ENCODE data around the gene PLA2G4C. TPM values are rescaled to one million over a fixed set of nuclear protein-coding genes. Genes with fewer than 3 reads are reported as not detected.

Gene PLA2G4C
- total RNA-seq, 6 donors from 2014 or later = 7.3 to 39.8 (median 14.2) TPM

DNA sequence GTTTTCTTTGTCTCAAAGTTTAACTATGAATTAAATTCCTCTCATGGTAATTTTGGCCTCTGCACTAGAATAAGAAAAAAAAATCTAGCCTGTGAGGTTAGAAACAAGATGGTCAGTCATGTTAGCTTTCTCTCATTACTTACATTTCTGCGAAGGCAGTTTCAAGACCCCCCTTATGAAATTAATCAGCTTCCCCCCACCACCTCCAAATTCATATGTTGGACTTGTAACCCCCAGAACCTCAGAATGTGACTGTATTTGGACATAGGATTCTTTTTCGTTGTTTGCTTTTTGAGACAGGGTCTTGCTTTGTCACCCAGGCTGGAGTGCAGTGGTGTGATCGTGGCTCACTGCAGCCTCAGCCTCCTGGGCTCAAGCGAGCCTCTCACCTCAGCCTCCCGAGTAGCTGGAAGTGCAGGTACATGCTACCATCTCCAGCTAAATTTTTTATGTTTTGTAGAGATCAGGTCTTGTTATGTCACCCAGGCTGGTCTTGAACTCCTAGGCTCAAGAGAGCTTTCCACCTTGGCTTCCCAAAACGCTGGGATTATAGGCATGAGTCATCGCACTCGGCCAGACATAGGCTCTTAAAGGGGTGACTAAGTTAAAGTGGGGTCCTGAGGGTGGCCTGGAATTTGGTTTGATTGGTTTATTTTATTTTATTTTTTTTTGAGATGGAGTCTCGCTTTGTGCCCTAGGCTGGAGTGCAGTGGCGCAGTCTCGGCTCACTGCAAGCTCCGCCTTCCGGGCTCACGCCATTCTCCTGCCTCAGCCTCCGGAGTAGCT, 1.4 kb downstream of the PLA2G4C start:
- Histone ChIP-seq H3K36me3 (peaks cover 0 to 5% (median 0%) of the 10 kb centered on the region in 4 donors), H3K27me3 (no peaks in the 10 kb centered on the region), H3K27ac (peak overlapping the region in 3 of 4 donors; percentile 90 to 93 (median 93)), H3K9me3 (no peaks in the 10 kb centered on the region), H3K4me1 (peaks cover 21 to 37% (median 26%) of the 10 kb centered on the region in 4 donors), H3K4me3 (peak overlapping the region in 1 of 4 donors; percentile 57)
- TF ChIP-seq, protein P1, sequence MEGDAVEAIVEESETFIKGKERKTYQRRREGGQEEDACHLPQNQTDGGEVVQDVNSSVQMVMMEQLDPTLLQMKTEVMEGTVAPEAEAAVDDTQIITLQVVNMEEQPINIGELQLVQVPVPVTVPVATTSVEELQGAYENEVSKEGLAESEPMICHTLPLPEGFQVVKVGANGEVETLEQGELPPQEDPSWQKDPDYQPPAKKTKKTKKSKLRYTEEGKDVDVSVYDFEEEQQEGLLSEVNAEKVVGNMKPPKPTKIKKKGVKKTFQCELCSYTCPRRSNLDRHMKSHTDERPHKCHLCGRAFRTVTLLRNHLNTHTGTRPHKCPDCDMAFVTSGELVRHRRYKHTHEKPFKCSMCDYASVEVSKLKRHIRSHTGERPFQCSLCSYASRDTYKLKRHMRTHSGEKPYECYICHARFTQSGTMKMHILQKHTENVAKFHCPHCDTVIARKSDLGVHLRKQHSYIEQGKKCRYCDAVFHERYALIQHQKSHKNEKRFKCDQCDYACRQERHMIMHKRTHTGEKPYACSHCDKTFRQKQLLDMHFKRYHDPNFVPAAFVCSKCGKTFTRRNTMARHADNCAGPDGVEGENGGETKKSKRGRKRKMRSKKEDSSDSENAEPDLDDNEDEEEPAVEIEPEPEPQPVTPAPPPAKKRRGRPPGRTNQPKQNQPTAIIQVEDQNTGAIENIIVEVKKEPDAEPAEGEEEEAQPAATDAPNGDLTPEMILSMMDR (IDR thresholded peaks at IDR 0.05) = no peak
- TF ChIP-seq EP300 (IDR thresholded peaks at IDR 0.05) (no peak), POLR2A (IDR thresholded peaks at IDR 0.05) (no peak), POLR2AphosphoS5 (IDR thresholded peaks at IDR 0.05) (no peak)
- no peak for DNase-seq
- 79 to 89% methylated on average over 15 of the region's 15 CpGs for WGBS, 2 donors
- ATAC-seq (ENCODE audit: low FRiP score in 2 of 2) = no peak

DNA sequence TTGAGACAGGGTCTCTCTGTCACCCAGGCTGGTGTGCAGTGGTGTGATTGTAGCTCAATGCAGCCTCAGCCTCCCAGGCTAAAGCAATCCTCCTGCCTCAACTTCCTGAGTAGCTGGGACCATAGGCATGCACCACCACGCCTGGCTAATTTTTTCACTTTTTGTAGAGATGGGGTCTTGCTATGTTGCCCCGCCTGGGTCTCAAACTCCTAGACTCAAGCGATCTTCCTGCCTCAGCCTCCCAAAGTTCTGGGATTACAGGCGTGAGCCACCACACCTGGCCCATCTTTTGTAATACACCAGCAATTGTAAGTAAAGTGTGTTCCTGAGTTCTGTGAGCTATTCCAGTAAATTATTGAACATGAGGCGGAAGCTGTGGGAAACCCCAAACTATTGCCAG, 6.7 kb downstream of the PLA2G4C start:
- Histone ChIP-seq H3K27ac (no peak overlapping the region), H3K36me3 (peaks cover 0 to 18% (median 4%) of the 10 kb centered on the region in 4 donors), H3K27me3 (no peaks in the 10 kb centered on the region), H3K4me3 (no peak overlapping the region), H3K9me3 (no peaks in the 10 kb centered on the region), H3K4me1 (peaks cover 10 to 14% (median 11%) of the 10 kb centered on the region in 4 donors)
- ATAC-seq (ENCODE audit: low FRiP score in 2 of 2) (no peak), DNase-seq (no peak)
- WGBS, 2 donors = 87 to 95% methylated on average over 5 of the region's 5 CpGs
- TF ChIP-seq POLR2AphosphoS5 (IDR thresholded peaks at IDR 0.05) (no peak), EP300 (IDR thresholded peaks at IDR 0.05) (no peak), POLR2A (IDR thresholded peaks at IDR 0.05) (no peak)
- TF ChIP-seq, protein P1 (IDR thresholded peaks at IDR 0.05) = no peak

DNA sequence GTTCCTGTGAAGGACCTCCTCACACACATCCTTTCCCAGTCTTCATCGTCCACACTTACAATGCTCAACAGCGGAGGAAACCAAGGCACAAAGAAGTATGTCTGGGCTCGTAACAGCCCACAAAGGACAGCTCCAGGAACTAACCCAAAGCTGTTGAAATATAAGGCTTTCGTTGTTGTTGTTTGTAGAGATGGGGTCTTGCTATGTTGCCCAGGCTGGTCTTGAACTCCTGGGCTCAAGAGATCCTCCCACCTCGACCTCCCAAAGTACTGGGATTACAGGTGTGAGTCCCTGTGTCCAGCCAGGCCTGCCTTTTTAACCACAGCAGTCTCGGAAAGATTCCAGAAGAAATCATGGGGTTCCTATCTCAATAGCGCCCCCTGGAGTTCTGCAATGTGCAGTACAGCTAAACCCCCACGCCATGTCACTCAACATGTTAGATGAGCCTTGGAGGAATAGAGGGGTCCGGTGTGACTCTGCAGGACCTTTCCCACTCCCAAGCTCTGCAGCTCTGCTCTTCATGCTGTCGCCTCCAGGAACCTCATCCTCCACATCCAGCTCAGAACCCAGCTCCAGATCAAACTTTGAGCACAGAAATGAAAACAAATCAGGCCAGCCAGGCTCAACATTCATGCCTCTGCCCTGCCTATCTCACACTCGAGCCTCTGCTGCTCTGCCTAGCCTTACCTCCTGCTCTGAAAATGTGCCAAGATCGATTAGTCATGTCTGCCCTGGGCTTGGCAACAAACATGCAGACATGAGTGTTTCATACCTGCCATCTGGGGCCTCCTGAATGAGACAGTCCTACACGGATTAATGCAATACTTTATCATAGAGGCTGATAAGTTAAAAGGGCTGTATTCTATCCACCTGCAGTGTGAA, 7.5 kb downstream of the PLA2G4C start:
- Histone ChIP-seq H3K9me3 (no peaks in the 10 kb centered on the region), H3K4me1 (peaks cover 7 to 12% (median 10%) of the 10 kb centered on the region in 4 donors), H3K27ac (no peak overlapping the region), H3K27me3 (no peaks in the 10 kb centered on the region), H3K4me3 (no peak overlapping the region), H3K36me3 (peaks cover 0 to 20% (median 6%) of the 10 kb centered on the region in 4 donors)
- DNase-seq (peak in 1 of 2 donors; percentile 38), ATAC-seq (ENCODE audit: low FRiP score in 2 of 2) (peak in 1 of 2 donors; percentile 40)
- WGBS, 2 donors = 58 to 73% methylated on average over 9 to 13 of the region's 13 CpGs
- TF ChIP-seq POLR2A (IDR thresholded peaks at IDR 0.05) = no peak
- TF ChIP-seq POLR2AphosphoS5 (IDR thresholded peaks at IDR 0.05) = no peak
- TF ChIP-seq, protein P1 (IDR thresholded peaks at IDR 0.05) = peak; percentile 25 to 62 (median 58)
- no peak for TF ChIP-seq EP300 (IDR thresholded peaks at IDR 0.05)

DNA sequence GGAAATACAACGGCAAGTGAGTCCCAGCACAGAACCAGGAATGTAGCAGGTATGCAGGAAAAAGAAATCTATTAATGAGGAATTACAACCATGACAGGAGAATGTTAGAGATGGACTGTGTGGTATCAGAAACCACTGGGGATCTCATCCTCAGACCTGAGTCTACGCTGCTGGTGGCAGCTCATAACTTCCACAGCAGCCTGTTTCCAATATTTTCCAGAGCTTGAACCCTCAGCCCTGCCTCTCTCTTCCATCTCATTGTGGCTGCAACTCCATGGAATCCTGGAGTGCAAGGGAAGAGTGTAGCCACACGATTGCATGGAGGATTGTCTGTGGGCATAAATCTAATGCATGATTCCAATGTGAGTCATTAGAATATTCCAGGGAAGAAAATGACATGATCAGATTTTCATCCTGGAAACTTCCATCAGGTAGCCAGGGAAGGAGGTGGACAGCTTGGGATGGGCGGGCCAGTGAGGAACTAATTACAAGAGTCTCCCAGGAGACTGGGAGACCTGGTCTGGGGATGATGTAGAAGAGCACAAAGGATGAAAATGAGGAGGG, 14.9 kb downstream of the PLA2G4C start:
- 86 to 90% methylated on average over 4 of the region's 4 CpGs for WGBS, 2 donors

More for the DNA sequence above, 14.9 kb downstream of the PLA2G4C start:
- Histone ChIP-seq H3K4me3 (no peak overlapping the region), H3K27me3 (no peaks in the 10 kb centered on the region), H3K9me3 (no peaks in the 10 kb centered on the region), H3K4me1 (no peaks in the 10 kb centered on the region), H3K27ac (no peak overlapping the region), H3K36me3 (peaks cover 0 to 60% (median 15%) of the 10 kb centered on the region in 4 donors)
- DNase-seq (no peak), ATAC-seq (ENCODE audit: low FRiP score in 2 of 2) (no peak)
- TF ChIP-seq, protein P1 (IDR thresholded peaks at IDR 0.05) = no peak
- TF ChIP-seq POLR2A (IDR thresholded peaks at IDR 0.05) = no peak
- no peak for TF ChIP-seq EP300 (IDR thresholded peaks at IDR 0.05)
- no peak for TF ChIP-seq POLR2AphosphoS5 (IDR thresholded peaks at IDR 0.05)

Measured in upper lobe of left lung (tissue), 6 donors.